Kidney epithelial cell (primary cell): ENCODE data around the gene SEZ6L2. TPM values are rescaled to one million over a fixed set of nuclear protein-coding genes. Genes with fewer than 3 reads are reported as not detected.
"Not testable (repeated sequence)": the region's sequence is repeated elsewhere in the genome, so short reads cannot be mapped to it uniquely, and the experiment has no call there.

Experiments used
- DNase-seq: peaks from one replicate; pipeline ENCODE4 v3.0.0-alpha.2; 2010; ENCODE audit warnings: low read depth
- H3K27me3 ChIP-seq: 2 replicates; pipeline ENCODE4 v1.6.0; 2011; ENCODE audit warnings: low read length; ENCODE audit not compliant: control insufficient read depth, insufficient read depth
- H3K36me3 ChIP-seq: 2 replicates; pipeline ENCODE4 v1.5.1; 2011; ENCODE audit warnings: low read length; ENCODE audit not compliant: control insufficient read depth, insufficient read depth
- H3K4me3 ChIP-seq: 2 replicates; pipeline ENCODE4 v1.5.1; 2011; ENCODE audit warnings: low read depth, mild to moderate bottlenecking, control low read depth, low read length
- CTCF ChIP-seq: IDR thresholded peaks from 2 replicates; pipeline ENCODE4 v1.5.1; 2011; ENCODE audit warnings: mild to moderate bottlenecking, moderate library complexity, low read length, control low read depth, inconsistent platforms; ENCODE audit not compliant: insufficient read depth, poor library complexity, severe bottlenecking
- total RNA-seq: library from RNA; depleted of rRNA; stranded (reverse); fragments of >200 nt; gene quantifications from 2 replicates; pipeline ENCODE4 v1.2.3, GENCODE V29; 2015

SEZ6L2 gene
- total RNA-seq, 1 donor from 2014 or later: 26.2 TPM

- no peak overlapping the region for H3K4me3 ChIP-seq
- no peak for DNase-seq
- peaks cover 4% of the 10 kb centered on the region for H3K36me3 ChIP-seq
- TF ChIP-seq CTCF: no peak
- H3K27me3 ChIP-seq: no peaks in the 10 kb centered on the region
Measured at GRCh38 chr16:29834079-29834478, 65.3 kb downstream of the SEZ6L2 start.

- not testable (repeated sequence) for DNase-seq, H3K4me3 ChIP-seq, H3K27me3 ChIP-seq, H3K36me3 ChIP-seq
Measured at GRCh38 chr16:29833219-29833618, 66.1 kb downstream of the SEZ6L2 start.

- TF ChIP-seq CTCF: no peak
- no peak for DNase-seq
- Histone ChIP-seq H3K36me3 (peaks cover 4% of the 10 kb centered on the region), H3K4me3 (no peak overlapping the region), H3K27me3 (no peaks in the 10 kb centered on the region)
Measured at GRCh38 chr16:29831490-29831889, 67.9 kb downstream of the SEZ6L2 start.

- peaks cover 4% of the 10 kb centered on the region for H3K36me3 ChIP-seq
- H3K4me3 ChIP-seq: no peak overlapping the region
- no peak for TF ChIP-seq CTCF
- no peaks in the 10 kb centered on the region for H3K27me3 ChIP-seq
- DNase-seq: no peak
Measured at GRCh38 chr16:29830774-29831173, 68.6 kb downstream of the SEZ6L2 start.

- DNase-seq: no peak
- Histone ChIP-seq H3K36me3 (peaks cover 2% of the 10 kb centered on the region), H3K27me3 (no peaks in the 10 kb centered on the region), H3K4me3 (no peak overlapping the region)
- no peak for TF ChIP-seq CTCF
Measured at GRCh38 chr16:29826342-29826695, 73.0 kb downstream of the SEZ6L2 start.

- Histone ChIP-seq H3K27me3 (no peaks in the 10 kb centered on the region), H3K4me3 (no peak overlapping the region), H3K36me3 (no peaks in the 10 kb centered on the region)
- DNase-seq: no peak
- no peak for TF ChIP-seq CTCF
Measured at GRCh38 chr16:29825145-29826044, 74.0 kb downstream of the SEZ6L2 start.
